ENCODE measurements around the gene GALK1. TPM values are rescaled to one million over a fixed set of nuclear protein-coding genes. Genes with fewer than 3 reads are reported as not detected.

The GALK1 gene
- total RNA-seq, 3 donors from 2014 or later: 7.1 to 18.2 (median 18.2) TPM

DNA sequence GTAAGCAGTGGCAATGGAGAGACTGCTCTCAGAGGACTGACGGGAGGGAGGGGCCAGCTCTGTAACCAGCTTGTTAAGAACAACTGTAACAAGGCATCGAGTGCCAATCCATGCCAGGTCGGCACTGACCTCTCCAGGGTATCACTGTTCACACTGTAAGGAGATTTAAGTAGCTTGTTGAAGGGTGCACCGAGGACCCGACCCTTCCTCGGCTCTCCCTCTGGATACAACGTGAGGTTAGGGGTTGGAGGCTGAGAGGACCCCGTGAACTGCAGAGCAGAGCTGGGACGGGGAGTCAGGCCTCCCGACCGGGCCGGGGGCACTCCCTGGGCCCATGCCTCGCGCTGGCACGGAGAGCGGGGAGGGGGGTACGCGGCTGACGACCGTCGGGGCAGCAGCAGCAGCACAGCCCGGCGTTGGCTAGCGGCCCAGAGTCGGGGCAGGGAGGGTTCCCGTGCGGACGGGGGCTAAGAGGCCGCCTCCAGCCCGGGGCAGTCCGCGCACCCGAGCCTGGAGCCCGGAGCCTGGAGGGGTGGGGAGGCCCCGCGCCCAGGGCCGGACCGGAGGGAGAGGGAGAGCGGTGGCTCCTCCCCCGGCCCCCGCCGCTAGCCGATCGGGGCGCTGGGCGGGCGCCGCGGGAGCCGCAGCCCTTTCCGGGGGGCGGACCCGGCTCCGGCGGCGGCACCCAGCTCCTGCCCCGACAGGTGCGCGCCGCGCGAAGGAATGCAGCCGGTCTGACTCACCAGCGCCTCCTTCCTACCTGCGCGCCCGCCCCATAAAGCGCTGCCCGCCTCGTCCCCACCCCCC is 44.1 kb downstream of the GALK1 start, which contains the start of gene ITGB4:
Gene ITGB4 (plus strand): TSS at position 804 of the 807 bp plus-strand sequence. CDS start 3,245 bp downstream, outside the sequence.
- intact Hi-C loops (cut with DNase I, micrococcal nuclease): no loop called here

DNA sequence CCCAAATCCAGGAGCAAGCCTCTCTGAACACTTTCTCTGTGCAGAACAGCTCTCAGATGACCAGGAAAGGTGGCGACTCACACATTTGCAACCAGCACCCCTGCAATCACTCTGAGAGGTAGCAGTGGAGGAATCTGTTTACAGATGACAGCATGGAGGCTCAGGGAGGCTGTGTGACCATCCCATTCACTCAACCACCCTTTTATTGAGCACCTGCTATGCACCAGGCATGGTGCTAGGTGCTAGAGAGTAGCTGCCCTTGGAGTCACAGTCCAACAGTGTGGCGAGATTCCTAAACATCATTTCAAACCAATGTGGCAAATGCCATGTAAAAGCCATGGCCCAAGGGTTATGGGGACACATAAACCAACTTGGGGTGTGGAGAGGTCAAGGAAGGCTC is 45.3 kb downstream of the GALK1 start:
- DNase-seq (no peak), ATAC-seq (no peak)
- Histone ChIP-seq H3K9me3 (no peaks in the 10 kb centered on the region), H3K36me3 (ENCODE audit: low read depth) (no peaks in the 10 kb centered on the region), H3K4me3 (no peak overlapping the region), H3K4me1 (ENCODE audit: low read depth) (peaks cover 24% of the 10 kb centered on the region)
- TF ChIP-seq, protein P1, sequence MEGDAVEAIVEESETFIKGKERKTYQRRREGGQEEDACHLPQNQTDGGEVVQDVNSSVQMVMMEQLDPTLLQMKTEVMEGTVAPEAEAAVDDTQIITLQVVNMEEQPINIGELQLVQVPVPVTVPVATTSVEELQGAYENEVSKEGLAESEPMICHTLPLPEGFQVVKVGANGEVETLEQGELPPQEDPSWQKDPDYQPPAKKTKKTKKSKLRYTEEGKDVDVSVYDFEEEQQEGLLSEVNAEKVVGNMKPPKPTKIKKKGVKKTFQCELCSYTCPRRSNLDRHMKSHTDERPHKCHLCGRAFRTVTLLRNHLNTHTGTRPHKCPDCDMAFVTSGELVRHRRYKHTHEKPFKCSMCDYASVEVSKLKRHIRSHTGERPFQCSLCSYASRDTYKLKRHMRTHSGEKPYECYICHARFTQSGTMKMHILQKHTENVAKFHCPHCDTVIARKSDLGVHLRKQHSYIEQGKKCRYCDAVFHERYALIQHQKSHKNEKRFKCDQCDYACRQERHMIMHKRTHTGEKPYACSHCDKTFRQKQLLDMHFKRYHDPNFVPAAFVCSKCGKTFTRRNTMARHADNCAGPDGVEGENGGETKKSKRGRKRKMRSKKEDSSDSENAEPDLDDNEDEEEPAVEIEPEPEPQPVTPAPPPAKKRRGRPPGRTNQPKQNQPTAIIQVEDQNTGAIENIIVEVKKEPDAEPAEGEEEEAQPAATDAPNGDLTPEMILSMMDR (IDR thresholded peaks at IDR 0.05): no peak
- intact Hi-C loops (cut with DNase I, micrococcal nuclease): no loop called here

More for the DNA sequence above, 44.1 kb downstream of the GALK1 start, which contains the start of gene ITGB4:
- TF ChIP-seq, protein P1 (IDR thresholded peaks at IDR 0.05): no peak
- H3K4me1 ChIP-seq (ENCODE audit: low read depth): peaks cover 24% of the 10 kb centered on the region
- ATAC-seq: peak; percentile 77
- DNase-seq: peak; percentile 89 to 92 (median 91)
- H3K9me3 ChIP-seq: no peaks in the 10 kb centered on the region
- peak within 1 kb of the TSS; percentile 48 for H3K4me3 ChIP-seq
- no peaks in the 10 kb centered on the region for H3K36me3 ChIP-seq (ENCODE audit: low read depth)

- no peak for ATAC-seq
- Histone ChIP-seq H3K36me3 (ENCODE audit: low read depth) (no peaks in the 10 kb centered on the region), H3K4me3 (no peak overlapping the region), H3K4me1 (ENCODE audit: low read depth) (no peaks in the 10 kb centered on the region), H3K9me3 (no peaks in the 10 kb centered on the region)
- intact Hi-C loops (cut with DNase I, micrococcal nuclease): no loop called here
- no peak for DNase-seq
- TF ChIP-seq, protein P1 (IDR thresholded peaks at IDR 0.05): no peak
Observed at GRCh38 chr17:75712446-75712845, 52.5 kb downstream of the GALK1 start.

Small RNA genes within 50 kb of the gene (microRNA-seq; reads per million reads assigned to microRNA genes)
- 1.2 reads per million for gene MIR4738

Other genes with a start within 250 kb of the GALK1 start
- 10 to 100 TPM; 27.8 to 44.5 (median 33.8) TPM for gene CASKIN2, start 249.7 kb downstream of the GALK1 start, total RNA-seq
- 10 to 100 TPM; 26.3 to 38.0 (median 28.7) TPM for gene TSEN54, start 248.7 kb downstream of the GALK1 start, total RNA-seq
- gene LLGL2, start 239.5 kb downstream of the GALK1 start, total RNA-seq: 100 to 1,000 TPM; 269 to 590 (median 405) TPM
- gene MYO15B, start 177.4 kb downstream of the GALK1 start, total RNA-seq: 1,000 to 10,000 TPM in 1 of 3 donors, 100 to 1,000 TPM in 2; 591 to 1,071 (median 660) TPM
- 10 to 100 TPM; 20.7 to 41.6 (median 27.5) TPM for gene SMIM5, start 131.8 kb downstream of the GALK1 start, total RNA-seq
- gene RECQL5, start 98.0 kb downstream of the GALK1 start, total RNA-seq: 10 to 100 TPM; 29.3 to 41.9 (median 30.1) TPM
- gene SAP30BP, start 97.9 kb downstream of the GALK1 start, total RNA-seq: 10 to 100 TPM; 76.5 to 83.8 (median 76.9) TPM
- 100 to 1,000 TPM; 153 to 307 (median 246) TPM for gene ITGB4, start 43.7 kb downstream of the GALK1 start, total RNA-seq
- gene UNK, start 19.6 kb upstream of the GALK1 start, total RNA-seq: 10 to 100 TPM; 24.5 to 27.5 (median 25.7) TPM
- 10 to 100 TPM; 18.4 to 40.2 (median 23.0) TPM for gene UNC13D, start 79.2 kb upstream of the GALK1 start, total RNA-seq
- 100 to 1,000 TPM in 1 of 3 donors, 10 to 100 TPM in 2; 99.1 to 114 (median 99.8) TPM for gene WBP2, start 90.1 kb upstream of the GALK1 start, total RNA-seq
- 10 to 100 TPM; 44.5 to 77.4 (median 53.4) TPM for gene TRIM47, start 113.4 kb upstream of the GALK1 start, total RNA-seq
- 10 to 100 TPM; 13.7 to 23.8 (median 15.4) TPM for gene TRIM65, start 131.8 kb upstream of the GALK1 start, total RNA-seq
- gene MRPL38, start 139.7 kb upstream of the GALK1 start, total RNA-seq: 10 to 100 TPM; 87.0 to 98.0 (median 89.4) TPM
- gene FBF1, start 175.8 kb upstream of the GALK1 start, total RNA-seq: 10 to 100 TPM in 1 of 3 donors, 1 to 10 TPM in 2; 5.2 to 13.6 (median 5.5) TPM
- gene ACOX1, start 214.0 kb upstream of the GALK1 start, total RNA-seq: 100 to 1,000 TPM; 128 to 272 (median 154) TPM
- gene TEN1, start 214.0 kb upstream of the GALK1 start, total RNA-seq: 10 to 100 TPM; 16.1 to 36.4 (median 23.1) TPM
- gene CDK3, start 235.7 kb upstream of the GALK1 start, total RNA-seq: 10 to 100 TPM in 2 of 3 donors, 1 to 10 TPM in 1; 7.9 to 16.8 (median 12.5) TPM